GM12874 (cell line): ENCODE results near the gene NOL6.

ENCODE experiments used
- CTCF ChIP-seq: IDR thresholded peaks from 2 replicates; pipeline ENCODE4 v1.5.1; 2011; ENCODE audit warnings: low read depth, mild to moderate bottlenecking, control low read depth, low read length, moderate library complexity; ENCODE audit not compliant: insufficient read depth

NOL6 gene

GRCh38 chr9:33434317-33435105 lies 39.2 kb downstream of the NOL6 start:
- no peak for TF ChIP-seq CTCF

DNA sequence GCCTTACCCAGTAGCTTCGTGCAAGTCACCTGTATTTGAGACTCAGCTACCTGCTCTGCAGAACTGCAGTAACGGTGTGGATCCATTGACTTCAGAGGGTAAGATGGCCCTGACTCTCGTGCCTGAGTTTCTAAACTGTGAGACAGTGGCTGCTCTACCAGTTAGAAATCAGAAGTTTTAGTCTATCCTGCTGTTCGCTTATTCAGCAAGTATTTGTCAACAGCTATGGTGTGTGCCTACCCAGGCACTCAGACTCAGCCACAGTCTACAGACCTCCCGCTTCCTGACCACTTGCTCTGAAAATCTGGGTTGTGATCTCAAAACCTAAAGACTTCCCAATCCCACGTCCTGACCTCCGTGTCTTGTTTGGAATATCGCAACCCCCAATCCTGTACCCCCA lies 39.9 kb downstream of the NOL6 start:
- TF ChIP-seq CTCF: no peak

GRCh38 chr9:33431420-33431819 lies 42.3 kb downstream of the NOL6 start:
- TF ChIP-seq CTCF: no peak

- no peak for TF ChIP-seq CTCF
These were observed 42.8 kb downstream of the NOL6 start for GRCh38 chr9:33430942-33431341.

GRCh38 chr9:33429256-33429985 lies 44.3 kb downstream of the NOL6 start:
- TF ChIP-seq CTCF: no peak

GRCh38 chr9:33426843-33427293 lies 46.9 kb downstream of the NOL6 start:
- no peak for TF ChIP-seq CTCF

DNA sequence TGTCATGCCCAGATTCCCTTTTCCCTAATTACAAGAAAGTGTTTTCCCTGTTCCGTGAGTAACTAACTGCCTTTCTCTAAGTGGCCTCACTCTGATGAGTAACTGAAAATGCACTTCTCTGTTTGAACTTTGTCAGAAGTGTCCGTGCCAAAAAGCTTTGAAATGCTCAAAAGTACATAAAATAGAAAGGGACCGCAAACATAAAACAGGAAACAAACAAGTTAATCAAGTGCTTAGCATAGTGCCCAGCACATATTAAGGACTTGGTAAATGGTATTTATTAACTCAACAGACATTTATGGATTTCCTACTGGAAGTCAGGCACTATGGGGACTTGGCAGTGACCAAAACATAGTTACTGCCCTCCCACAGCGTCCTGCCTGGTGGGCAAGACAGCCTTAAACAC lies 48.6 kb downstream of the NOL6 start:
- TF ChIP-seq CTCF: no peak
